HG03095 (cell line): ENCODE results near the gene CBFA2T3.

Experiments
- ATAC-seq: cut with Tn5 transposase; IDR thresholded peaks from one replicate; pipeline ENCODE4 v1.9.1; 2021; ENCODE audit warnings: moderate library complexity; ENCODE audit not compliant: unreplicated experiment

CBFA2T3 gene

GRCh38 chr16:88826070-88826840 lies 150.8 kb downstream of the CBFA2T3 start:
- no peak for ATAC-seq

GRCh38 chr16:88825146-88825545 lies 151.9 kb downstream of the CBFA2T3 start:
- ATAC-seq = no peak
